Right hindlimb (tissue), 1 donor: ENCODE measurements around the gene CLPSL2.

Experiments
- DNase-seq: peaks from one replicate; pipeline ENCODE4 v3.0.0-alpha.2; 2018

CLPSL2 gene

DNA sequence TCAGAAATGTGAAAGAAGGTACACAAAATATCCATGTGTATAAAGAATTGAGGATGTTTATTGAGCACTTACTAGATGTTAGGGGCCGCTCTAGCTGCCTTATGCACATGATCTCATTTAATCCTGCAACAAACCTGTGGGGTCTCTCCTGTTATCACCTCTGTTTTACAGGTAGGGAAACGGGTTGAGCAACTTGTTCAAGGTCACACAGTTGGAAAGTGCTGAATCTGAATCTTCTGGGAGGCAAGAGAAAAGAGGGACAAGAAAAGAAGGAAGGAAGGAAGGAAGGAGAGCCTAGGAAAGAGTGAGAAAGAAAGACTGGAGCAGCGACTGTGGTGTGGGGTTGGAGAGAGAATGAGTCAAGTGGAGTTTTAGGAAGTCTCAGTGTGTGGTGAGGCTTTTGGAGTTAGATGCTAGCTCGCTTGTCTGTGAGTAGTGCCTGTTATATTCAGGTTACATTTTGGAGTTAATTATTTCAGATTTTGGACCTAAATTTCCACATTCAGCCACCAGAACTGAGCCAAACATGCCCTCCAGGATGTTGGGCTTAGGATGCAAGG is 12.1 kb downstream of the CLPSL2 start:
- no peak for DNase-seq

DNA sequence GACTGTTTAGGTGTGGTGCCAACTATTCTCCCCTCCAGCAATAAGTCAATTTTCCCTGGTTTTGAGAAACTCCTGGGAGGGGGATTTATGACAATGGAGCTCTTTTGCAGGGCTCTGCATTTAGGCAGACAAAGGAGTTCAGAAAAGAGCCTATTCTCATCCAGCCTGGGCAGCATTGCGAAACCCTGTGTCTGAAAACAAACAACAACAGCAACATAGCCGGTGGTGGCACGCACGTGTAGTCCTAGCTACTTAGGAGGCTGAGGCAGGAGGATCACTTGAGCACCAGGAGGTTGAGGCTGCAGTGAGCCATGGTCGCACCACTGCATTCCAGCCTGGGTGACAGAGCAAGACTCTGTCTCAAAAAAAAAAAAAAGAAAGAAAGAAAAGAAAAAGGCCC is 14.3 kb downstream of the CLPSL2 start:
- DNase-seq, result no peak

DNA sequence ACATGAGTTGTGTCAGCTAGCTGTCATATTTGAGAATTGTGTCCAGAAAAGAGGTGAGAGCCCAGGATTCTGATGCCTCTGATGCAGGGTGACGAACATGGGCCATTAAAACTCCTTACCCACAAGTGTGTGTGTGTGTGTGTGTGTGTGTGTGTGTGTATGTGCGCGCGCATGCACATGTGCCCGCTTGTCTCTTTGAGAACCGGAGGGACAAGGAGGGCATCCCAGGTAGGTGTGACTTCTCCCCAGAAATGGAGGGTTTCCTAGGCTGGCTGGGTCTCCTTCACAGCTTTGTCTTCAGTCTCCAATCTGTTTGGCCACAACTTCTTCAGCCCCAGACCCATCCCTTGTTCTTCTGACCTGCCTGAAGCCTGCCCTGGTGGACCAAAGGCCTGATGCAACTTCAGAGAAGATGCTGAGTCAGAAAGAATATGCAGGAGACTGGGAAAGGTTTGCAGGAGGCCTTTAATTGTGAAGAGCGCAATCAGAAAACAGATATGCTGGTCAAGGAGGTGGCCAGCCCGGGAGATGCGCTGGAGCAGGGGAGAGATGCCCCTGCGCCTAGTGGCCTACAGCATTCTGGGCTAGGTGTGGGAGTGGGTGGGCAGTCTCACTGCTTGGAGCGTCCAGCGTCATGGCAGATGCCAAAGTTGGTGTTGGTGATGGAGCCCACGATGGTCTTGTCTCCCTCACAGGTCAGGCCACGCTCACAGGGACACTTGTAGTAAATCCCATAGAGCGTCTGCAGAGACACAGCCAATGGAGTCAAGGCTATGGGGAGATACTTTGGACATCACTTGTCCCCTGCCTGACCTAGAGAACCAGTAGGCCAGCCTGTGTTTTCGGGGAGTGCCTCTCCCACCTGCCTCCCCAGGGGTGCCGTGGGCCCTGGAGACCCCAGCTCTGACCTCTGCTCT is 18.4 kb downstream of the CLPSL2 start:
- no peak for DNase-seq

DNA sequence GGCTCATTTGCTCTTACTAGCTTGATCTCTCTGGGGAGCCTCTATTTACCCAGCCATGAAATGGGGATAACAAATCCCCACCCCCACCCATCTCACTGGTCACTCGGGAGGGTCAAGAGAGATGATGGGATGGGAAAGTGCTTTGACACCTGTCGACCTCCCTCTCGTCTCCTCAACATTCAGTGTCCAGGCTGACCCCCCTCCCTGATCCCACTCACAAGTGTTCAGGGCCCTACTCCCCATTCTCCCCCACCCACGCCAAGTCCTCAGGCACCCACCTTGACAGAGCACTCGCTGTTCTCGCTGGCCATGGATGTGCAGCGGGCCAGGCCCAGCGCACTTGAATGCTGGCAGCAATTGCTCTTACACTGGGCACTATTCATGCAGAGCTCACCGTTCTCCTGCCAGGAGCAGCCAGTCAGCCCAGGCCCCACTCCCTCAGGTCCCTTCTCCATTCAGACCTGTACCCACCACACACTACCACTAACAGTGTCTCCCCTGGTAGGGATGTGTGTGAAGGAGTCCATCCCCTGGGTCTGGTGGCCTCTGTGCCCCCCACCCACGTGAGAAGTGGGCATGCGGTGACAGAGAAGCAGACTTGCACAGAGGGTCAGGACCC is 19.2 kb downstream of the CLPSL2 start:
- DNase-seq, result no peak

DNA sequence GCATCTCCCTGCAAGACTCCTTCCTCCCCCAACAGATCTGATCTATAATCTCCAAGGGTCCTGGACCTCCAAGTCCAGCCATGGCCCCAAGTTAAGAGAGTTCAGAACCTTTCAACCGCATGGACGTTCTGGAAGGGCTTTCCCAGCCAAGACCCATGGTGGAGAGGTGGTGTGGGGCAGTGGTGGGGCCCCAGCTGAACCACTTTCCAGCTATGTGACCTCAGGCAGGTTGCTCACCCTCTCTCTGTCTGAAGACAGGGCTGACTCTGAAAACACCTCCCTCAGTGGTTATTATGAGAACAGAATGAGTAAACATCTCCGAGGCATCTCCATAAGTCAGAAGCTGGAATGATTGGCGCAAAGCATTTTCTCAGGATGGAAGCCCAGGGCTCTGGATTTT is 19.8 kb downstream of the CLPSL2 start:
- DNase-seq, result no peak

DNA sequence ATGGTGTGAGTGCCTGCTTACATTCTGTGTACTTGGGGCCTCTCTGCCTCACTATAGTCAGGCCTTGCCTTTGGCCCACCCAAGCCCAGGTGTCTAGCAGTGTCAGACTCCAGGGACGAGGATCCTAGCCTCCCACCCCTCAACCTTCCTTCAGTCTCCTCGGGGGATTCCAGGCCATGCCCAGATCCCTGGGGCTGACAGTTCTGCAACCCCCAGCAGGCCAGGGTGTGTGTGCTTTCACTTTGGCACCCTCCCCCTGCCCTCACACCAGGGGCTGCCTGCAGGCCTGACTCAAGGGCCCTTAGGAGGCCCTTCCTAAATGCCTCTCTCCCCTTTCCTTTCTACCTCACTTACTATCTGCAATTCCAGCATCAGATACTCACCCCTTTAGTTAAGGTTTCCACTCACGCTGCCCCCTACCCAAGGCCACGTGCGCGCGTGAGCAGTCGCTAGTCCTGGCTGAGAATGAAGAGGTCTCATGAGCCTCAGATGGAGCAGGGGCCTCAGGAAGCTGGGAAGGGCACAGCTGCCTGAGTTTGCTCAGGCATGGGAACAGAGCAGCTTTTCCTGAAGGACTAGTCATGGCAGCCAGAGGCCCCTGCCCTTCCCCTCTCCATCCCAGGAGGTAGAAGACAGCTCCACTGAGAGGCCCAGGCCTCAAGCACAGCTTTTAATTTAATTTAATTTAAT is 21.6 kb downstream of the CLPSL2 start:
- no peak for DNase-seq

DNA sequence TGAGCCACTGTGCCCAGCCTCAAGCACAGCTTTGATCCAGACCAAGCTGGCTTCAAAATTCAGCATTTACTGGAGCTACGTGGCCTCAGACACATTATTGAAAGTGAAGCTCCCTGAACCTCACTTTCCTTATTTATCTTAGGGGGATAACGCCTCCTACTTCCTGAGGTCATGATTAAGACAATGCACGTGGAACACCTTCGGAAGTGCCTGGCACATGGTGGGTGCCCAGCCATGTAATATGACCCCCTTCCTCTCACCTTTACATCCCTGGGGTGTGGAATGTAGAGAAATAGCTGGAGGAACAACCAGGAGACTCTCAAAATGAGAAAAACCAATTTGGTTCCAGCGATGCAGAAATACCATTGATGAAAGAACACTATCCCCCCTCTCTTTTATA is 22.3 kb downstream of the CLPSL2 start:
- DNase-seq, result no peak

DNA sequence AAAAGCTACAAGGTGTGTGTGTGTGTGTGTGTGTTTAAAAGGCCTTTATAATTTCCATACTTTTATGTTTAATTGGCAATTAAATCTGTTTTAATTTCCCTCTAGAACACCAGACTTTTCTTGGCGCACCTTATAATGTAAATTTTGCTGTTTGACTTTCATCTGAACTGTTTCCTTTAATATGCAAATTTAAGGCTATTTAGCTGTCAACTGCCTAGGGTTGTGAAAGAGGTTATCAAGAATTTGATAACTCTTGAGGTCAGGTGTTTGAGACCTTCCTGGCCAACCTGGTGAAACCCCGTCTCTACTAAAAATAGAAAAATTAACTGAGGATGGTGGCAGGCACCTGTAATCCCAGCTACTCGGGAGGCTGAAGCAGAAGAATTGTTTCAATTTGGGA is 24.8 kb downstream of the CLPSL2 start:
- no peak for DNase-seq

DNA sequence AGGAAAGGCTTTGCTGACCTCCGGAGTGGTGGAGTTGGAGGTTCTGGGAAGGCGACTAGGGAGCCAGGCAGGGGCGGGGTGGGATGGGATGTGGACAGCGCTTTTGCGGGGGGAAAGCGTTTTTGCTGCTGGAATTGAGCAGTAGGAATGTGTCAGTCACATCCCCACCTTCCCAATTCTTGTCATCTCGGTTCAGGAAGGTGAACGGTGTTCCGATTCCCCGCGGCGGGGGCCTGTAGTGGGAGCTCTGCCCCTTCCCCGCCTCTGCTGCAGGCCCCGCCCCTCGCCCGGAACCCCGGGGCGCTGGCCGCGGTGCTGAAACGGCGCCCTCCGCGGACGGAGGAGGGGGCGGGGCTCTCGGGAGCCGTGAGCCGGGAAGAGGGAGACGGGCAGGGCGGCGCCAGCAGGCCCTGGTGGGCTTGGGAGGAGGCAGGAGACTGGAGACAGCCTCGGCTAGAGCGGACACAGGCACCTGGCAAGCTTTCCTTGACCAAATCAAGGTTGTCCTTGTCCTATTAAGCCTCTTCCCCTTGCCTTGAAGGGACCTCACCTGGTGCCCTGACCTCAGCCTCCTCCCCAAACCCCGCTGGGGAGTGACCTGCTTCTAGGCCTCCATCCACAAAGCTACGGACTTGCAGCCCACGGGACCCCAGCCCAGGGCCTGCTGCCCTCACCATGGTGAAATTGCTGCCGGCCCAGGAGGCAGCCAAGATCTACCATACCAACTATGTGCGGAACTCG is 28.8 kb downstream of the CLPSL2 start, which contains the start of gene LHFPL5:
Gene LHFPL5 (plus strand): TSS at position 357 of the 741 bp plus-strand sequence. CDS start 319 bp downstream, at position 676.
- DNase-seq, result peak; percentile 60

DNA sequence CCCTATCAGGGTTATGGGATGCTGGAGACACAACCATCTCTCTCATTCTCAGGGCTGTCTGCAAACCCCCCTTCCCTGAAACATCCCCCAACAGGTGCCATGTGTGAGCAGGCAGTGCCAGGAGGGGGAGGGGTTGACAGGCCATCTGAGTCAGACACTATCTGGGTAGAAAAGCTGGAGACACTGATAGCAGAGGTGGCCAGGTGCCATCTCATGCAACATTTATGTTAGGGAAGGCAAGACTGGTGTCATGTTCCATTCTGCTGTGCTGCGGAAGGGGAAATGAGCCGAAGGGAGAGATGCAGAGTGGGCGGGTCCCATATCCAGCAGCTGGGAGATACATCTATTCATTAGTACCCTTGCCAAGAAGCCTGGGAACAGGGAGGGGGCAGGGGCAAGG is 32.3 kb downstream of the CLPSL2 start:
- peak; percentile 33 for DNase-seq

DNA sequence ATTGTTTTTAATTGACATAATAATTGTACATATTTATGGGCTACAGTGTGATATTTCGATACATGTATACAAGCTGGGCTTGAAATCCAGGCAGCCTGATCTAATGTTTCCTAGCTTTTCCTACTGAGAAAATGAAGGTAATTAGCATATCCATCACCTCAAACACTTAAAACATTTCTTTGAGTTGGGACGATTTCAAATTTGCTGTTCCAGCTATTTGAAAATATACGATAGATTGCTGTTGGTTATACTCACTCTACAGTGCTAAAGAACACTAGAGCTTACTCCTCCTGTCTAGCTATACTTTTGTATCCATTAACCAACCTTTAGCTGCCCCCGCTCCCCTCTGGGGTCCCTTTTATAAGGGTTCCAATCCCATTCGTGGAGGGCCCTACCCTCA is 33.4 kb downstream of the CLPSL2 start:
- no peak for DNase-seq

DNA sequence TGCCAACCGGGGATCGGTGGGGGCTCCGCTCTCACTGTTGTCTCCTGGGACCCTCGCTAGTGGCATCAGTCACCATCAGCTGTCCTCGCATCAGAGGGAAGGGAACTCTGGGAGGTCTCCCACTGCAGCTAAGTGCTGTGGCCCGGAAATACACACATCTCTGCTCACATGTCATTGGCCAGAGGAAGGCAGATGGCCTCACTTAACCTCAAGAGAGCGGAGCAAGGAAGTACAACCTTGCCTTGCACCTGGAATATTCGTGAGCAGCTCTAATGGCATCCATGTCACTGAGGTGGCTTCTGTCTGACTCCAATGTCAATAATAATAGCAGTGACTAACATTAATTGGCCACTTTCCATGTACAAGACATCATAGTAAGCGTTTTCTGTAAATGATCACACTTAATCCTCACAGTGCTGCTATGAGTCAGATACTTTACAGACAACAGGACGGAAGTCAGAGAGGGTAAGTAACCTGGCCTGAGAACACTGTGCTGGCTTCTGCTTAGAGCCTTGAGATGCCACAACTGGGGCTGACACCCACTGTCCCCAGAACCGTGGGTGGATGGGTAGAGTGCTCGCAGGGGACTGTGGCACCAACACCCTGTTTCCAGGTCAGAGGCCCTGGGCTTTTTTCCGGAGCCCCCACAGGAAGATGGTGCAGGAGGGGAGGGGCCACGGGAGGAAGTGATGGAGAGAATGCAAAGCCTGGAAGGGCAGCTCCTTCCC is 34.7 kb downstream of the CLPSL2 start:
- no peak for DNase-seq

DNA sequence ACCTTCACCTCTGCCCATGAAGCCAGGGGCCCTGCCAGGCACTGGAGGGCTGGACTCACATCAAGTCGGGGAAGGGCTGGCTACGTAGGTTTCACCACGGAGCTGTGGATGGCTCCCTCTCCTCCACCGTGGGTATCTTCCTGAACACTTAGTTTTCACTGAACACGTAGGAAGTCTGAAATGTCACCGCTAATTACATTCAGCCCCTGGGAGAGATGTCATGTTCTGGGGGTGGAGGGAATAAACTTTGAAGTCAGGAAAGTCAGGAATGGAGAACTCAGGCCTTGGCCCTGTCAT is 35.2 kb downstream of the CLPSL2 start:
- no peak for DNase-seq

DNA sequence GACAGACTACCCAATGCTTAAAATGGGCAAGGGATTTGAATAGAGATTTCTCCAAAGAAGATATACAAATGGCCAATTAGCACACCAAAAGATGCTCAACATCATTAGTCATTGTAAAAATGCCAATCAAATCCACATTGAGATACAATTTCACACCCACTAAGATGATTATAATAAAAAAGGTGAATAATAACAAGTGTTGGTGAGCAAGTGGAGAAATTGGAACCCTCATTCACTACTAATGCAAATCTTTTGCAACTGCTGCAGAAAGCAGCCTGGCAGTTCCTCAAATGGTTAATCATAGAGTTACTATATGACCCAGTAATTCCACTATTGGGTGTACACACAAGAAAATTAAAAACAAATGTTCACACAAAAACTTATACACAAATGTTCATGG is 41.1 kb downstream of the CLPSL2 start:
- DNase-seq, result no peak

DNA sequence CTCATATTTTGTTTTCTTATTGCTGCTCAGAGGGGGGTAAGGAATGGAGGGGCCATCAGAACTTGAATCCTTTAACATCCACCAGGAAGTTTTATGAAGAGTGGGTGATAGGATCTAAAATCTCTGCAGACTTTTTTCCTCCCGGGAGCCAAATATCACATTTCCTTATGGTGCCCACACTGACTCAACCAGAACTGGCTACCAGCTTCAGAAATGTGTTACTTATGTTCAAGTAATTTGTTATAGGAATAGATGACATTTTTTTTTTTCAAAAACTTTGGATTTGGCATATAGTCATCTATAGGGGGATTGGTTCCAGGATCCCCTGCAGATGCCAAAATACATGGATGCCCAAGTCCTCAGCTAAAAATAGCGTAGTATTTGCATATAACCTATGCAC is 47.2 kb downstream of the CLPSL2 start:
- no peak for DNase-seq

DNA sequence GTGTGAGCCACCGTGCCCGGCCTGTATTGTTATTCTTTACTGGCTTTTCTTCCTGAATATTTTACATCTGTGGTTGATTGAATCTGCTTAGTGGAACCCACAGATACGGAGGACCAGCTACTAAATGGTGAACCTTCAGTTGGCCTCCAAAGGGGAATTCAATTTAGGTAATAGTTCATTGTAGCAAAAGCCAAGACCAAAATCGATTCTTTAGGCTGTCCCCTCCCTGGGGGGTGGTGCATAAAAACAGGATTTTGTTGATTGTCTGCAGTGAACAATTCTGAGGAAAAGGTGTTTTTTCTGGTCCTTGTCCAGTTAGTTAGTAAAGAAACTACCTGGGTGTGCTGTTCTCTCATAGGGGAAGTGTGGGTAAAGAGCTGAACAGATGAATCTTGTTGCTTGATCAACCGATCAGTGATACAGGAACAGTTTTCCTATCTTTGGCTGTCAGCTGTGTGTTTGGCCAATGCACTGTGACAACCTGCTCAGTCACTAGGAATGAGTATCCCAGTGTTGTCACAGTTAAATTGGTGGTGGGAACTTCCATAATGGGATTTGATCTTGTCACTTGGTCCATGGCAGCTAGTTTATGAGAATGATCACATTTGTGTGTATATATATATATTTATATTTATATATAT is 48.3 kb downstream of the CLPSL2 start:
- no peak for DNase-seq
